Measurements from ENCODE around the gene OTOR. TPM values are rescaled to one million over a fixed set of nuclear protein-coding genes. Genes with fewer than 3 reads are reported as not detected.

Gene OTOR
- total RNA-seq: not detected

GRCh38 chr20:16748308-16748900 lies at the start of gene OTOR:
OTOR (plus strand) TSS chr20:16748358; CDS start chr20:16748402, 44 bp downstream.
- 63 to 66% methylated on average over 5 of the region's 5 CpGs for WGBS, 2 donors
- H3K4me3 ChIP-seq: no peak within 1 kb of the TSS
- H3K36me3 ChIP-seq (replicated peaks in 1 of 2; ENCODE audit: insufficient read depth in 1 of 2, low read depth in 2 of 2): no peaks in the 10 kb centered on the region
- H3K9me3 ChIP-seq: no peaks in the 10 kb centered on the region
- DNase-seq (no peak), ATAC-seq (no peak)
- intact Hi-C loops (cut with DNase I): no loop called here
- no peak within 1 kb of the TSS for H3K27ac ChIP-seq
- TF ChIP-seq CTCF (IDR thresholded peaks at IDR 0.05): no peak
- TF ChIP-seq POLR2A (IDR thresholded peaks at IDR 0.05): no peak
- H3K27me3 ChIP-seq: no peaks in the 10 kb centered on the region
- no peaks in the 10 kb centered on the region for H3K4me1 ChIP-seq

GRCh38 chr20:16699293-16699692 lies 48.9 kb upstream of the OTOR start:
- DNase-seq (no peak), ATAC-seq (no peak)
- intact Hi-C loops (cut with DNase I): no loop called here
- no peak overlapping the region for H3K27ac ChIP-seq
- H3K27me3 ChIP-seq: no peaks in the 10 kb centered on the region
- no peaks in the 10 kb centered on the region for H3K4me1 ChIP-seq
- no peaks in the 10 kb centered on the region for H3K9me3 ChIP-seq
- no peak overlapping the region for H3K4me3 ChIP-seq
- WGBS, 2 donors: 65 to 67% methylated on average over 4 of the region's 4 CpGs
- no peaks in the 10 kb centered on the region for H3K36me3 ChIP-seq (replicated peaks in 1 of 2; ENCODE audit: insufficient read depth in 1 of 2, low read depth in 2 of 2)
- TF ChIP-seq POLR2A (IDR thresholded peaks at IDR 0.05): no peak
- TF ChIP-seq CTCF (IDR thresholded peaks at IDR 0.05): no peak

- intact Hi-C loops (cut with DNase I): no loop called here
- ATAC-seq (no peak), DNase-seq (peak in 1 of 4 donors; percentile 6)
- H3K27me3 ChIP-seq: no peaks in the 10 kb centered on the region
- no peak overlapping the region for H3K27ac ChIP-seq
- H3K4me3 ChIP-seq: no peak overlapping the region
- no peaks in the 10 kb centered on the region for H3K4me1 ChIP-seq
- WGBS, 2 donors: 70 to 76% methylated on average over 3 of the region's 3 CpGs
- no peak for TF ChIP-seq POLR2A (IDR thresholded peaks at IDR 0.05)
- TF ChIP-seq CTCF (IDR thresholded peaks at IDR 0.05): peak in 3 of 7 experiments; percentile 4 to 20 (median 16)
- H3K36me3 ChIP-seq (replicated peaks in 1 of 2; ENCODE audit: insufficient read depth in 1 of 2, low read depth in 2 of 2): no peaks in the 10 kb centered on the region
- peaks cover 0 to 7% (median 0%) of the 10 kb centered on the region in 3 donors for H3K9me3 ChIP-seq
Observed at GRCh38 chr20:16701296-16701695, 46.9 kb upstream of the OTOR start.

- no peaks in the 10 kb centered on the region for H3K36me3 ChIP-seq (replicated peaks in 1 of 2; ENCODE audit: insufficient read depth in 1 of 2, low read depth in 2 of 2)
- H3K4me1 ChIP-seq: no peaks in the 10 kb centered on the region
- H3K4me3 ChIP-seq: no peak overlapping the region
- TF ChIP-seq POLR2A (IDR thresholded peaks at IDR 0.05): no peak
- no peaks in the 10 kb centered on the region for H3K27me3 ChIP-seq
- intact Hi-C loops (cut with DNase I): no loop called here
- H3K9me3 ChIP-seq: peaks cover 0 to 9% (median 0%) of the 10 kb centered on the region in 3 donors
- 62 to 73% methylated on average over 4 of the region's 4 CpGs for WGBS, 2 donors
- no peak for ATAC-seq
- DNase-seq: no peak
- H3K27ac ChIP-seq: no peak overlapping the region
Observed at GRCh38 chr20:16703570-16703969, 44.6 kb upstream of the OTOR start.

GRCh38 chr20:16707674-16708073 lies 40.5 kb upstream of the OTOR start:
- intact Hi-C loops (cut with DNase I): no loop called here
- 75 to 85% methylated on average over 3 of the region's 3 CpGs for WGBS, 2 donors
- Histone ChIP-seq H3K36me3 (replicated peaks in 1 of 2; ENCODE audit: insufficient read depth in 1 of 2, low read depth in 2 of 2) (no peaks in the 10 kb centered on the region), H3K4me1 (no peaks in the 10 kb centered on the region), H3K27ac (no peak overlapping the region), H3K27me3 (no peaks in the 10 kb centered on the region), H3K4me3 (no peak overlapping the region), H3K9me3 (peaks cover 0 to 9% (median 0%) of the 10 kb centered on the region in 3 donors)
- TF ChIP-seq POLR2A (IDR thresholded peaks at IDR 0.05): no peak
- TF ChIP-seq CTCF (IDR thresholded peaks at IDR 0.05): no peak
- ATAC-seq (no peak), DNase-seq (no peak)

All from body of pancreas (tissue), 4 donors.